GM23248 (cell line): ENCODE results near the gene ARL4A.

Experiments used
- EZH2 ChIP-seq: fragments of 200-600 bp; sonication (generic); IDR thresholded peaks from 2 replicates; pipeline ENCODE4 v1.6.1; 2018; ENCODE audit warnings: antibody characterized with exemption, mild to moderate bottlenecking; ENCODE audit not compliant: insufficient read depth, poor library complexity, severe bottlenecking
- EZH2phosphoT487 ChIP-seq: fragments of 200-600 bp; sonication (generic); IDR thresholded peaks from 2 replicates; pipeline ENCODE4 v1.6.1; 2018; ENCODE audit warnings: antibody characterized with exemption, moderate library complexity, mild to moderate bottlenecking, low read depth; ENCODE audit not compliant: insufficient read depth

GRCh38 chr7:12653110-12653509 lies 34.3 kb upstream of the ARL4A start:
- TF ChIP-seq EZH2 (no peak), EZH2phosphoT487 (no peak)
